Smooth muscle cell (in vitro differentiated cells): Measurements from ENCODE around the gene NRDE2. TPM values are rescaled to one million over a fixed set of nuclear protein-coding genes. Genes with fewer than 3 reads are reported as not detected.

Source experiments
- DNase-seq: peaks from one replicate; lab custom pipeline; 2025; ENCODE audit not compliant: unreplicated experiment; lab: John Stamatoyannopoulos, UW
- H2AFZ ChIP-seq: fragments of 200-600 bp; sonication (generic); 2 replicates; pipeline ENCODE4 v1.6.0; 2016; ENCODE audit warnings: antibody characterized with exemption, low read depth, mild to moderate bottlenecking
- H3F3A ChIP-seq: fragments of 200-600 bp; sonication (generic); 2 replicates; pipeline ENCODE4 v1.6.0; 2017; ENCODE audit warnings: antibody characterized with exemption, low read depth
- H3K27ac ChIP-seq: fragments of 200-600 bp; sonication (generic); 2 replicates; pipeline ENCODE4 v1.5.1; 2016; ENCODE audit warnings: low read depth, mild to moderate bottlenecking
- H3K27me3 ChIP-seq: fragments of 200-600 bp; sonication (generic); 2 replicates; pipeline ENCODE4 v1.6.1; 2016; ENCODE audit warnings: low read depth, mild to moderate bottlenecking
- H3K36me3 ChIP-seq: fragments of 200-600 bp; sonication (generic); 2 replicates; pipeline ENCODE4 v1.5.1; 2016; ENCODE audit warnings: low read depth
- H3K4me1 ChIP-seq: fragments of 200-600 bp; sonication (generic); 2 replicates; pipeline ENCODE4 v1.5.1; 2016; ENCODE audit warnings: low read depth
- H3K4me2 ChIP-seq: fragments of 200-600 bp; sonication (generic); 2 replicates; pipeline ENCODE4 v1.6.0; 2016; ENCODE audit warnings: mild to moderate bottlenecking
- H3K4me3 ChIP-seq: fragments of 200-600 bp; sonication (generic); 2 replicates; pipeline ENCODE4 v1.5.1; 2016; ENCODE audit warnings: mild to moderate bottlenecking
- H3K79me2 ChIP-seq: fragments of 200-600 bp; sonication (generic); 2 replicates; pipeline ENCODE4 v1.6.0; 2016; ENCODE audit warnings: low read depth, mild to moderate bottlenecking
- H3K9ac ChIP-seq: fragments of 200-600 bp; sonication (generic); 2 replicates; pipeline ENCODE4 v1.6.0; 2016; ENCODE audit warnings: low read depth
- H3K9me3 ChIP-seq: fragments of 200-600 bp; sonication (generic); replicated peaks from 2 replicates; pipeline ENCODE4 v1.5.1; 2016; ENCODE audit warnings: low read depth
- H4K20me1 ChIP-seq: fragments of 200-600 bp; sonication (generic); 2 replicates; pipeline ENCODE4 v1.6.0; 2016; ENCODE audit warnings: low read depth
- CTCF ChIP-seq: fragments of 200-600 bp; sonication (generic); IDR thresholded peaks from 2 replicates; pipeline ENCODE4 v1.5.1; 2017; ENCODE audit warnings: borderline replicate concordance, mild to moderate bottlenecking, antibody characterized with exemption; ENCODE audit not compliant: insufficient read depth, poor library complexity, severe bottlenecking
- WGBS: methylation state at CpG from one replicate; pipeline ENCODE4 v1.1.7; 2016; ENCODE audit warnings: low lambda C conversion rate; 5-methylcytosine and 5-hydroxymethylcytosine counted together
- polyA plus RNA-seq: library from polyadenylated mRNA; unstranded; fragments of >200 nt; fragmentation: Nextera tagmentation; extraction: Ambion mirVana; gene quantifications from 2 replicates; pipeline ENCODE4 v1.2.1, GENCODE V29; 2016
- total RNA-seq: library from RNA; depleted of rRNA; stranded (reverse); fragments of >200 nt; gene quantifications from 2 replicates; pipeline ENCODE4 v1.2.3, GENCODE V29; 2014

The NRDE2 gene
- total and polyA plus RNA-seq, 2 experiments from 2014 or later: 8.0 to 9.9 TPM

DNA sequence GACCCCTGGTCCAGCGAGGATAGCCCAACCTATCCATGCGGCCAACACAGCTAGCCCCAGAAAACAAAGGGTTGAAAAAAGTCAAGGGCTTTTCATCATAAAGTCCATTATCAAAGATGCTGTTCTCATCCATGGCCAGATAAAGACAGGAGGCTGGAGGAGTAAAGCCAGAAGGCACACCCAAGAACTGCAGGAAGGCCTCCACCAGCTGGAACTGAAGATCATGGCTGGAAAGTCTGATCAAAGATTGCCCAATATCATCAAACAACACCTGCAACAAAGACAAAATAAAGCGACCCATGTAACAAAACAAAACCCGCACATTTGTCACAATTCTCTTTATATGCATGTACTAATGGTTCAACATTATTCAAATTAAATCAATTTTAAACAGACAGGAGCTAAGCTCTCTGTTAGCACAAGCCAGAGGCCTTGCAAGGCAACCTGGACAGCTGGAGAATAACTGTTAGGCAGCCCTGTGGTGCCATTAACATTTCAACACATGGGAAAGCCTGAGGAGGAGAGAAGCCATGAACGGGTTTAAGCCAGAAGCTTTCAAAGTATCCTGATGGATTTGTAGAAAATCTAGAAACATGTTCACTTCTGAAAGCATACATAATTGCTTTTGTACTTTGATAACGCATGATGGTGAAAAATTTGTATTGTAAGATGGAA lies 41.3 kb downstream of the NRDE2 start:
- Histone ChIP-seq H3K4me1 (no peaks in the 10 kb centered on the region), H3F3A (no peaks in the 10 kb centered on the region), H4K20me1 (no peaks in the 10 kb centered on the region), H3K4me2 (no peak overlapping the region), H3K27ac (no peak overlapping the region), H3K9ac (no peak overlapping the region), H3K79me2 (no peaks in the 10 kb centered on the region), H3K36me3 (no peaks in the 10 kb centered on the region), H3K4me3 (no peak overlapping the region), H2AFZ (no peak overlapping the region), H3K27me3 (no peaks in the 10 kb centered on the region), H3K9me3 (no peaks in the 10 kb centered on the region)
- no peak for DNase-seq
- WGBS: 91% methylated on average over 6 of the region's 6 CpGs
- TF ChIP-seq CTCF: no peak

DNA sequence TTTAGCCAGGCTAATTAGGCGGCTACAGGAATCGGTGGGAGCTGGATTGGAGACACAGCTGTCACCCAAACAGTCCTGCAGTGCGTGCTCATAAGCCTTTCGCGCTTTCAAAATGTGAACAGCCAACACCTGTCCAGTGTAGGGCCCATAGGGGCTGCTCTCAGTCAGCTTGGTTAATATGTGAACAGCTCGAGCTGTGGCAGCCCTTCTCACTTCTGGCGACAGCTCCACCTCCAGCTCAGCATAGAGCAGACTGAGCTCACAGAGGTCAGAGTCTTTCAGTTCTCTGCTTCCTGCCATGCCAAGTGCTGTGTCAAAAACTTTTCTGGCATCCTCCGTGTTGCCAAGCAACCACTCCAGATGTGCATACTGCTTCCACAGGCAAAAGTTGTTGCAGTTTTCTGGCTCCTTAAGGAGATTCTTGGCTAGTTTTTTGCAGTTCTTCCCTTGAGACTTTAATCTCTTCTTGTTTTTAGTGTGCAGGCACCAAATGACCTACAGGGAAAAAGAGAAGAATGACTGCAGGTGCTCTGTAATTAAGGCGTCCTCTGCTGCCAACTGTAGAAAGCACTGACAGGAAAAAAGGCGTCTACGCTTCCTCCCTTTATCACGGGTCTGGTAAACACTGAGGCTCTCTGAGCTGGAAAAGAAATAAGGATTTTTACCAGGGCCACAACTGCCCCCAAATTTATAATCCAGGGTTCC lies 42.9 kb downstream of the NRDE2 start:
- DNase-seq: no peak
- whole genome bisulfite sequencing: 95% methylated on average over 12 of the region's 12 CpGs
- H3K36me3 ChIP-seq: no peaks in the 10 kb centered on the region
- no peaks in the 10 kb centered on the region for H3F3A ChIP-seq
- no peak overlapping the region for H3K9ac ChIP-seq
- H3K27me3 ChIP-seq: no peaks in the 10 kb centered on the region
- H2AFZ ChIP-seq: no peak overlapping the region
- H3K79me2 ChIP-seq: no peaks in the 10 kb centered on the region
- H3K27ac ChIP-seq: no peak overlapping the region
- H4K20me1 ChIP-seq: no peaks in the 10 kb centered on the region
- H3K4me2 ChIP-seq: no peak overlapping the region
- no peaks in the 10 kb centered on the region for H3K4me1 ChIP-seq
- TF ChIP-seq CTCF: no peak
- no peak overlapping the region for H3K4me3 ChIP-seq
- no peaks in the 10 kb centered on the region for H3K9me3 ChIP-seq

- no peaks in the 10 kb centered on the region for H4K20me1 ChIP-seq
- H2AFZ ChIP-seq: no peak overlapping the region
- H3K9ac ChIP-seq: no peak overlapping the region
- H3K4me2 ChIP-seq: no peak overlapping the region
- WGBS: 96% methylated on average over 14 of the region's 14 CpGs
- no peaks in the 10 kb centered on the region for H3K27me3 ChIP-seq
- TF ChIP-seq CTCF: no peak
- H3K79me2 ChIP-seq: no peaks in the 10 kb centered on the region
- no peak overlapping the region for H3K27ac ChIP-seq
- H3F3A ChIP-seq: no peaks in the 10 kb centered on the region
- H3K36me3 ChIP-seq: no peaks in the 10 kb centered on the region
- no peaks in the 10 kb centered on the region for H3K4me1 ChIP-seq
- no peak for DNase-seq
- H3K9me3 ChIP-seq: no peaks in the 10 kb centered on the region
- no peak overlapping the region for H3K4me3 ChIP-seq
Observed at GRCh38 chr14:90287791-90288190, 44.0 kb downstream of the NRDE2 start.
